Cardiac fibroblast (primary cell): Measurements from ENCODE around the gene CCM2L.

Source experiments
- DNase-seq, 2 donors: peaks; one replicate each; pipeline versions ENCODE4 v3.0.0 to v3.0.0-alpha.2; 2010; ENCODE audit warnings: low read depth in 2 of 2
- H3K4me3 ChIP-seq, 2 donors: replicated peaks in 1 of 2; 1 replicate in 1 of 2; 2 replicates in 1 of 2; pipeline ENCODE4 v1.5.1; 2011; ENCODE audit warnings: low read depth in 2 of 2, low read length in 2 of 2, mild to moderate bottlenecking in 2 of 2, moderate library complexity in 1 of 2
- CTCF ChIP-seq: IDR thresholded peaks from one replicate; pipeline ENCODE4 v1.5.1; 2011; ENCODE audit warnings: low read depth, mild to moderate bottlenecking, low read length, inconsistent platforms

CCM2L gene

GRCh38 chr20:31969991-31970390 is 40.2 kb upstream of the CCM2L start:
- no peak overlapping the region for H3K4me3 ChIP-seq
- TF ChIP-seq CTCF, result no peak
- DNase-seq, result no peak

- TF ChIP-seq CTCF, result no peak
- H3K4me3 ChIP-seq, result no peak overlapping the region
- DNase-seq, result peak in 1 of 2 donors; percentile 16
Observed at GRCh38 chr20:31972471-31973021, 37.7 kb upstream of the CCM2L start.

- no peak for DNase-seq
- no peak overlapping the region for H3K4me3 ChIP-seq
- TF ChIP-seq CTCF, result no peak
Observed at GRCh38 chr20:31974296-31974695, 35.9 kb upstream of the CCM2L start.

DNA sequence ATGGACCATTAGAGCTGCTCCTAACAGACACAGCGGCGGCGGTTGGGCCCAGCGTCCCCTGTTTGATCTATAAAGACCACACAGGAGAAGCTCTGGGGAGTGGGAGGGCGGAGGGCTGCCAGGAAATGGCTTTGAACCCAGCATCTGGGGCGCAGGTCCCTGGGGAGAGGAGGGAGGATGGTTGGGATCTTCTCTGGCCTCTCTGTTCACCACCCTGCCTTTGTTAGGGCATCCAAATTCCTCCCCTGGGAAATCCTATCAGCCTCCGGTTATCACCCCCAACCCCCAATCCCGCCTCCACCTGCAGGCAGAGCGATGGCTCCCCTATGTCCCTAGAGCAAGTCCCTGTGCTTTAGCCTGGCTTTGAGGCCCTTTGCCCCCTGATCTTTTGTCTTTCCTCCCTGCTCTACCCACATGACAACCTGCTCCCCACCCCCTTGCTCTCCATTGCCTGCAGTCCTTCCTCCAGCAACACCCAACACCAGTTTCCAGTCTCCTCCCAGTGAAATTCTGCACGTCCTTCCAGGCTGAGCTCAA is 35.2 kb upstream of the CCM2L start:
- TF ChIP-seq CTCF, result no peak
- DNase-seq, result no peak
- H3K4me3 ChIP-seq, result no peak overlapping the region

DNA sequence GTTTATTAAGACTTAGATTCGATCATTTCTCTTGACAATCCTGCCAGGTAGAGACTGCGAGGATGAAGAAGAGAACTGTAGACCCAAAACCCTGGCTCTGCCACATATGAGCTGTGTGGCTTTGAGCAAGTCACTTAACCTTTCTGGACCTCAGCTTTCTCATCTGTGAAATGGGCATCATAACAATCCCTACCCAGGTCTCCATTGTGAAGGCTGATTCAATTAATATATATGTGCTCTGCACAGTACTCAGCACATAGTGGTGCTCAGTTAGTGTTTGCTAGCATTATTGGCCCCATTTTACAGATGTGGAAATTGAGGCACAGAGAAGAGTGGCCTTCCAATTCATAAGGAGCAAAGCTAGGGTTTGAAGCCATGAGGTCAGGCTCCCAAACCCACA is 34.4 kb upstream of the CCM2L start:
- TF ChIP-seq CTCF, result no peak
- DNase-seq, result no peak
- H3K4me3 ChIP-seq, result no peak overlapping the region

- no peak for DNase-seq
- TF ChIP-seq CTCF, result no peak
Observed at GRCh38 chr20:31977080-31977479, 33.2 kb upstream of the CCM2L start.

More at GRCh38 chr20:31977080-31977479, 33.2 kb upstream of the CCM2L start:
- no peak overlapping the region for H3K4me3 ChIP-seq
